Sciatic nerve (tissue), 2 donors: Measurements from ENCODE around the gene RNPS1. TPM values are rescaled to one million over a fixed set of nuclear protein-coding genes. Genes with fewer than 3 reads are reported as not detected.

Experiments used
- ATAC-seq: fragments of 200-7000 bp; cut with Tn5 transposase; one replicate; pipeline ENCODE4 v1.9.1; 2020; ENCODE audit warnings: mild to moderate bottlenecking, moderate library complexity
- DNase-seq: peaks from one replicate; pipeline ENCODE4 v3.0.0-alpha.2; 2020; ENCODE audit warnings: low spot score
- intact Hi-C: fragments of 100-400 bp; cut with DNase I; formaldehyde crosslinking; loops from one replicate; pipeline ENCODE4 v1.14.2; 2022
- total RNA-seq: library from RNA; stranded (reverse); fragmentation: NEBNext Ultra II Directional; extraction: Animal tissue kit (Norgen Biotek cat#: 25700); gene quantifications from one replicate; pipeline ENCODE4 v1.2.1, GENCODE V29; 2021
- donor health status: DM: no; HTN: no; CAD: no.
- donor health status: DM: no; HTN: no; CAD: no.

Gene RNPS1
- total RNA-seq, 1 donor from 2014 or later, result 103 TPM

DNA sequence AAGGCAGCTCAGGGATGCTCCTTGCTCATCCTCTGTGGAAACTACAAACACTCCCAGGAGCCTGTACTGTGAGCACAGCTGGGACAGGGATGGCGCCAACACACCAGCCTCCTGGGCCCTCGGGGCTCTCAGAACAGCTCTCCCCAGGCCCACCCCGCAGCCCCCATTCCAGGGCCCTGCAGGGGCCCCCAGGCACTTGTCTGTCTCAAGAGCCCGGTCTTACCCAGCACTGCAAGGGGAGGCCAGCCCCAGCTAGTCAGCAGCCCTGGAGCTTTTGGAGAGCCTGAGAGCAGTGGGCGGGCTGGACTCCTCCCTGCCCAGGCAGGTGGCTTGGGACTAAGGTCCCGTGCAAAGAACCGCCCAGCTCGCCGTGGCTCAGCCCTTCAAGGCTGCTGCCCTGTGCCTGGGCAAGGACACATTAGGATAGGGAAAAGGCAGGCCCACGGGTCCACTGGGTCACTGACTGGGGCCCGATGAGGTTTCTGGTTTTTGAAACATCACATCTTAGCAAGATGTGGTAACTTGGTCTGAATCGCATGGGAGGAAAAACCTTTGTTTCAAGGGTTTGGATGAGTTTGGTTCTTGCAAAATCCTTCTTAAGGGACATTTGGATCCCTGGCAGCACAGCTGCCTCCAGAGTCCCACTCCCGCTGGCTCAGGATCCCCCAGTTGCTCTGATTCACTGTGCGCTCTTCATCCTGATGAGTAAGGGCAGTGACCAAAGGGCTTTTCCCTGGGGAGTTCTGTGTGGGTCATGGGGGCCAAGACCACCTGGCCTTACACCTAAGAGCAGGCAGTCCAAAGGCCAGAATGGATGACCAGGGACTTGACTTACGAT lies 28.9 kb downstream of the RNPS1 start:
- intact Hi-C loops, result no loop called here
- no peak for ATAC-seq
- DNase-seq, result no peak

DNA sequence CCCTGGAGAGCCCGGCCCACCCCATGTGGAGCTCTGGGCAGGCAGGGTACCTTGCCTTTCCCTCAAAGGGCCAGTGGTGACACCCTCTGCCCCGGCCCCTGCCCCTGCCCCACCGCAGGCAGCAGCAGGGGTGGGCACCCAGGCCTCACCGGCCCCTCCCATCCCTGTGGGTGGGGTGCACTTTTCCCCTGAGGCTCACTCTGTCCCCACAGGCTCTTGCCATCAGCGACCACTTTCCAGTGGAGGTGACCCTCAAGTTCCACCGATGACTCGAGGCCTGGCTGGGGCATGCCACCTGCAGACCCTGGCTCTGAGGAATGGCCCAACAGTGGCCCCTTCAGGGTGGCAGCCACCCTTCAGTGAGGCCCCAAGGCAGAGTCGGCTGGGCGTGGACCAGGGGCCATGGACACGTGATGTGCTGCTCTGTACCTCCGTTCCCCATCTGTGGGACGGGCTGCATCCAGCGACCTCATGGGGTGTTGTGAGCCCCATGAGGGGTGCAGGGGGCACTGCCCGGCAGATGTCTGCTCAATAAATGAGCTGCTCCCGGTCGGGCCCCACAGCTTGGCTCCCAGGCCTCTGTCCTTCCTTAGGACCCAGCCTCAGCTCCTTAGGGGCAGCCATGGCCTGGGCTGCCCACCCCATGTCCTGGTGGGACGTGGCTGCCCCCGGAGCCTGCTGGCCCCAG lies 29.6 kb downstream of the RNPS1 start:
- intact Hi-C loops, result no loop called here
- ATAC-seq (no peak), DNase-seq (no peak)

DNA sequence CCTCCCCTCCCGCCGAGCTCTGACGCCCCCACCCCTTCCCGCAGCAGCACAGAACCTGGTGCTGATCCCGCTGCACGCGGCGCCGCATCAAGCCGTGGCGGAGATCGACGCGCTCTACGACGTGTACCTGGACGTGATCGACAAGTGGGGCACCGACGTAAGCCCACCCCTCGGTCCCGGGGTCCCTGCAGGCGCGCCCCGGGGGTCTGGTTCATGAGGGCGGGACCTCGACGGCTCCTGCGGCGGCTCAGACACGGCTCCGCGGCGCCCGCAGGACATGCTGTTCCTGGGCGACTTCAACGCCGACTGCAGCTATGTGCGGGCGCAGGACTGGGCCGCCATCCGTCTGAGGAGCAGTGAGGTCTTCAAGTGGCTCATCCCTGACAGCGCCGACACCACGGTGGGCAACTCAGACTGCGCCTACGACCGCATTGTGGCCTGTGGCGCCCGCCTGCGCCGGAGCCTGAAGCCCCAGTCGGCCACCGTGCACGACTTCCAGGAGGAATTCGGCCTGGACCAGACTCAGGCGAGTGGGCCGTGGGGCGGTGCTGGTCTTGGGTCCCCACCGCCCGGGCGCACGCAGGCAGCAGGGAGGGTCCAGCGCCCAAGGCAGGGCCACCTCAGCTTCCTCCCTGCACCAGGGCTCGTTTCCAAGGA lies 30.3 kb downstream of the RNPS1 start:
- intact Hi-C loops, result no loop called here
- no peak for ATAC-seq
- DNase-seq, result no peak

DNA sequence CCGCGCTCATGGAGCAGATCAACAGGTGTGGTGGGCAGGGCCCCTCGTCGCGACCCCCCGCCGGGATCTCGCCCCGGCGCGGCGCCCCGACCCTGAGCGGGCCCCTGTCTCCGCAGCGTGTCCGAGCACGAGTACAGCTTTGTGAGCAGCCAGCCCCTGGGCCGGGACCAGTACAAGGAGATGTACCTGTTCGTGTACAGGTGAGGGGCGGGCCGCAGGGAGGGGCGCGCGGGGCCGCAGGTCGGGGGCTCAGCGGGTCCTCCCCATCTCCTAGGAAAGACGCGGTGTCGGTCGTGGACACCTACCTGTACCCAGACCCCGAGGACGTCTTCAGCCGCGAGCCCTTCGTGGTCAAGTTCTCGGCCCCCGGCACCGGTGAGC lies 30.8 kb downstream of the RNPS1 start:
- DNase-seq (no peak), ATAC-seq (no peak)
- intact Hi-C loops, result no loop called here

DNA sequence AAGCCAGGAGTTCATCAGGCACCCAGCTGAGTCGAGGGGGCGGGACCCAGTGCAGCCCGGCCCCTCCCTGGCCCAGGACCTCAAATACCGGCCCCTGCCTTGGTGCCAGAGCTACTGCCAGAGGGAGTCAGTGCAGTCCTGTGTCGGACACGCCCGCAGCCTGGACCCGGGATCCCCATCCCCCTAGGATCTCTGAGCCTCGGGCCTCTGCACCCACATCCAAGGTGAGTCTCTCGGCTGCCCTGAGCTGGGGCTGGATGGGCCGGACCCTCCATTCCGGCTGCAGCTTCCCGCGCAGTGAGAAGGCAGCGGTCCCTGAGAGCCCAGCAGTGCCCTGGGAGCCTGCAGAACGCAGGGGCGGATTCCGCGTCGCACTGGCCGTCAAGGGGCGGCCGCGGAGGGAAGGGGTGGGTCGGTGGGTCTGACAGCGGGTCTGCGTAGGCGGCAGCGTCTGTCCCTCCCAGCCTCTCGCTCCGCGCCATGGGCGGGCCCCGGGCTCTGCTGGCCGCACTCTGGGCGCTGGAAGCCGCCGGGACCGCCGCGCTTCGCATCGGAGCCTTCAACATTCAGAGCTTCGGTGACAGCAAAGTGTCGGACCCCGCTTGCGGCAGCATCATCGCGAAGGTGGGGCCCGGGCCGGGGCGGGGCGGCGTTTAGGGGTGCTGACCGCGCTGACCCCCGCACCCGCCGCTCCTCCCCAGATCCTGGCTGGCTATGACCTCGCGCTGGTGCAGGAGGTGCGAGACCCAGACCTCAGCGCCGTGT lies 31.4 kb downstream of the RNPS1 start, which contains the start of gene DNASE1L2:
Gene DNASE1L2, plus strand, starts transcription at position 108 of the 765 bp plus-strand sequence. Its CDS starts 373 bp downstream, at position 481.
- ATAC-seq, result peak; percentile 33
- intact Hi-C loops, result no loop called here
- no peak for DNase-seq

DNA sequence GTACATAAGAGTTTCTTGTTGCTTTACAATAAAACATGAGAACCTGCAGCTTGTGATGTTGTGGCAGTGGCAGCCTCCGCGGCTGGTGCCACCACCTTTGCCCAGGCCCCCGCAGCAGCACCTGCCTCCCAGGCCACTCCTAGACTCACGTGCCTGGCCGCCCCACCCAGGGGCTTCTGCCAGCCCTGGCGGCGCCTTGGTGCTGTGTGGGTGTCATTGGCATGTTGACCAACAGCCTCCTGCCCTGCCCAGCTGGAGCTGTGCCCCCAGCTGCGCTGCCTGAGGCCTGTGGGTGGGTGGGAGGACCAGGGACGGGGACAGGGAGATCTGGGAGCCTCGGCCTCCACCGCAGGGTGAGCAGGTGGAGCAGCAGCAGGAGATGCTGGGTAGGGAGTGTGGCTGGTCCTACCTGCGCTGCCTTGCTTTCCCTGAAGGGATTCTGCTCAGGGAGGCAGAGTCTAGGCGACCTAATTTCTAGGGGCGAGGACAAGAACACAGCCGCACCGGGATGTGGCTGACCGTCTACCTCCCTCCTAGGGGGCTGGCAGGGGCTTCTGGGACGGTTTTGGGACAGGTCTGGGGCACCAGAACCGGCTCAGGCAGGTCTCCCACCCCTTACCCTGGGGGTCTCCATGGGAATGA lies 32.1 kb downstream of the RNPS1 start:
- DNase-seq (no peak), ATAC-seq (peak; percentile 1)
- intact Hi-C loops, result no loop called here

DNA sequence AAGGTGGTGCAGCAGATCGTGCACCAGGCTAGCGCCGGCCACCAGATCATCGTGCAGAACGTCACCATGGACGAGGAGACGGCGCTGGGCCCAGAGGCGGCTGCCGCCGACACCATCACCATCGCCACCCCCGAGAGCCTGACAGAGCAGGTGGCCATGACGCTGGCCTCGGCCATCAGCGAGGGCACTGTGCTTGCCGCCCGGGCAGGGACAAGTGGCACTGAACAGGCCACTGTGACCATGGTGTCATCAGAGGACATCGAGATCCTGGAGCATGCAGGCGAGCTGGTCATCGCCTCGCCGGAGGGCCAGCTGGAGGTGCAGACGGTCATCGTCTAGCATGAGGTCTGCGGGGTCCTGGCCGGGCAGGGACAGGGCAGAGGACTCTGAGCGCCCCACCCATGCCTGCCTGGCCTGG lies 32.7 kb downstream of the RNPS1 start:
- no peak for DNase-seq
- no peak for ATAC-seq
- intact Hi-C loops, result no loop called here

DNA sequence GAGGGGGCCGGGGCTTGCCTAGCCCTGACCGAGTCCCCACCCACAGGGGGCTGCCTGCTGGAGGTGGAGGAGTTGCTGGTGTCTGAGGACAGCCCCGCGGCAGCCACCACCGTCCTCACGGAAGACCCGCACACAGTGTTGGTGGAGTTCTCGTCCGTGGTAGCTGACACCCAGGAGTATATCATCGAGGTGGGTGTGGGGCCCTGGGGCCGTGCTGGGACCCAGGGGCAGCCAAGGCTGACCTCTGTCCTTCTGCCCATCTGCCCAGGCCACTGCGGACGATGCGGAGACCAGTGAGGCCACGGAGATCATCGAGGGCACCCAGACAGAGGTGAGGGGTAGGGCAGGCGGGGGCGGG lies 33.1 kb downstream of the RNPS1 start:
- intact Hi-C loops, result no loop called here
- no peak for DNase-seq
- no peak for ATAC-seq

DNA sequence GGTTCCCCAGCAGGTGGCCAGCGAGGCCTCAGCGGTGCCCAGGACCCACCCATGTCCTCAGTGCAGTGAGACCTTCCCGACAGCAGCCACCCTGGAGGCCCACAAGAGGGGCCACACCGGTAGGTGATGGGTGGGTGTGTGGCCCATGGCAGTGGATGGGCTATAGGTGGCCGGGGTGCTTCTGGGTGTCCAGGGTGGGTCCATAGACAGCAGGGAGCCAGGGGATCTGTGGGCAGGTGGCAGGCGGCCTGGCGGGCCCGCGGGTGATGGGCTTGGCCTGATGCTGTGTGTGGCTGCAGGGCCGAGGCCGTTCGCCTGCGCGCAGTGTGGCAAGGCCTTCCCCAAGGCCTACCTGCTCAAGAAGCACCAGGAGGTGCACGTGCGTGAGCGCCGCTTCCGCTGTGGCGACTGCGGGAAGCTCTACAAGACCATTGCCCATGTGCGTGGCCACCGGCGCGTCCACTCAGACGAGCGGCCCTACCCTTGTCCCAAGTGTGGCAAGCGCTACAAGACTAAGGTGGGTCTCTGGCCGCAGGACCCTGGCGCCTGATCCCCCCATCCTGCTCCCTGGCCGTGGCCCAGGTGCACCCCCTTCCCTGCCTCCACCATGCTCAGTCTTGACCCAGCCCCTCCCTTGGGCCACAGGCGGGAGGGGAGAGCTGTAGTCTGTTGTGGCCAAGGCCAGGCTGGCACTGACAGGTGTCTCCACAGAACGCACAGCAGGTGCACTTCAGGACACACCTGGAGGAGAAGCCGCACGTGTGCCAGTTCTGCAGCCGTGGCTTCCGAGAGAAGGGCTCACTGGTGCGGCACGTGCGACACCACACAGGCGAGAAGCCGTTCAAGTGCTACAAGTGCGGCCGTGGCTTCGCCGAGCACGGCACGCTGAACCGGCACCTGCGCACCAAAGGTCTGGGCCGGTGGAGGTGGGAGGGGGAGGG lies 33.8 kb downstream of the RNPS1 start:
- no peak for DNase-seq
- intact Hi-C loops, result no loop called here
- no peak for ATAC-seq

DNA sequence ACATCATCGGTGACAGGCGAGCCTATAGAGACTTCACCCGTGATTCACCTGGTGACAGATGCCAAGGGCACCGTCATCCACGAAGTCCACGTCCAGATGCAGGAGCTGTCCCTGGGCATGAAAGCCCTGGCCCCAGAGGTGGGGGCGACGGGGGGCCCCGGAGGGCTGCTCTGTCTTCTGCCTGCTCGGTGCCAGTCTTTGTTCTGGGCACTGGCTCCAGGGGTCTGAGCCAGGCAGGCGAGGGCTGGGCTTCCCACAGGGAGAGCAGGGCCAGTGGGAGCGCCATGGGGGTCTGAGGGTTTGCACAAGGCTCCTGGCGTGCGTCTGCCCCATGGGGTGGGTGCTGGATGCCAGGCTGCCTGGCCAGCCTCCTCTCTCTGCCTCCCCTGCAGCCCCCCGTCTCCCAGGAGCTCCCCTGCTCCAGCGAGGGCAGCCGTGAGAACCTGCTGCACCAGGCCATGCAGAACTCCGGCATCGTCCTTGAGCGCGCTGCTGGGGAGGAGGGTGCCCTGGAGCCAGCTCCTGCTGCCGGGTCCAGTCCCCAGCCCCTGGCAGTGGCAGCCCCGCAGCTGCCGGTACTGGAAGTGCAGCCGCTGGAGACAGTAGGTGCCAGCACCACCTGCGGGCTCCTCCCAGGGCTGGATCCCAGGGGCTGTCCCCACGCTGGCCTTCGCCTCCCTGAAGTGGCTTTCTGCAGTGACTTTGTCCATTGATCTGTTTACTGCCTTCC lies 34.7 kb downstream of the RNPS1 start:
- ATAC-seq (no peak), DNase-seq (no peak)
- intact Hi-C loops, result no loop called here

DNA sequence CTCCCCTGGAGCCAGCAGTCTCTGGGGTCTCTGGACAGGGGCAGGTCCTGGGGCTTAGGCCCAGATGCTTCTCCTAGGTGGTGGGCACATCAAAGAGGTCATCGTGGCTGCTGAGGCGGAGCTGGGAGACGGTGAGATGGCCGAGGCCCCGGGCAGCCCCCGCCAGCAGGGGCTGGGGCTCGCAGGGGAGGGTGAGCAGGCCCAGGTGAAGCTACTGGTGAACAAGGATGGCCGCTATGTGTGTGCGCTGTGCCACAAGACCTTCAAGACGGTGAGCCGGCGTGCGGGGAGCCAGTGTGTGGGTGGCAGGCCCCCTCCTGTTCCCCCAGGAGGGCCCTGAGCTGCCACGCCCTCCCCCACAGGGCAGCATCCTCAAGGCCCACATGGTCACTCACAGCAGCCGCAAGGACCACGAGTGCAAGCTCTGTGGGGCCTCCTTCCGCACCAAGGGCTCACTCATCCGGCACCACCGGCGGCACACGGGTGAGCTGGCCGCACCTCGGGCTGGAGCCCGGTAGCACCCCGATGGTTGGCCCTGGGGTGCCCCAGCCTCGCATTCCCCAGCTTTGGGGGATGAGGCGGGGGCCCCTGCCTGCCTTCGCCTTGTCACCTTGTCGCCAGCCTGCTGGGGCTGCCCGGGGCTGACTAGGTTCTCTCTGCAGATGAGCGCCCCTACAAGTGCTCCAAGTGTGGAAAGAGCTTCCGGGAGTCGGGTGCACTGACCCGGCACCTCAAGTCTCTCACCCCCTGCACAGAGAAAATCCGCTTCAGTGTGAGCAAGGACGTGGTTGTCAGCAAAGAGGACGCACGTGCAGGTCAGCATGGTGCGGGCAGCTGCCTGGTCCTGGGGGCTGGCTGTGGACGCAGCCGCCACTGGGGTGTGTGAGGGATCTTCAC lies 35.6 kb downstream of the RNPS1 start:
- DNase-seq (no peak), ATAC-seq (no peak)
- intact Hi-C loops, result no loop called here

DNA sequence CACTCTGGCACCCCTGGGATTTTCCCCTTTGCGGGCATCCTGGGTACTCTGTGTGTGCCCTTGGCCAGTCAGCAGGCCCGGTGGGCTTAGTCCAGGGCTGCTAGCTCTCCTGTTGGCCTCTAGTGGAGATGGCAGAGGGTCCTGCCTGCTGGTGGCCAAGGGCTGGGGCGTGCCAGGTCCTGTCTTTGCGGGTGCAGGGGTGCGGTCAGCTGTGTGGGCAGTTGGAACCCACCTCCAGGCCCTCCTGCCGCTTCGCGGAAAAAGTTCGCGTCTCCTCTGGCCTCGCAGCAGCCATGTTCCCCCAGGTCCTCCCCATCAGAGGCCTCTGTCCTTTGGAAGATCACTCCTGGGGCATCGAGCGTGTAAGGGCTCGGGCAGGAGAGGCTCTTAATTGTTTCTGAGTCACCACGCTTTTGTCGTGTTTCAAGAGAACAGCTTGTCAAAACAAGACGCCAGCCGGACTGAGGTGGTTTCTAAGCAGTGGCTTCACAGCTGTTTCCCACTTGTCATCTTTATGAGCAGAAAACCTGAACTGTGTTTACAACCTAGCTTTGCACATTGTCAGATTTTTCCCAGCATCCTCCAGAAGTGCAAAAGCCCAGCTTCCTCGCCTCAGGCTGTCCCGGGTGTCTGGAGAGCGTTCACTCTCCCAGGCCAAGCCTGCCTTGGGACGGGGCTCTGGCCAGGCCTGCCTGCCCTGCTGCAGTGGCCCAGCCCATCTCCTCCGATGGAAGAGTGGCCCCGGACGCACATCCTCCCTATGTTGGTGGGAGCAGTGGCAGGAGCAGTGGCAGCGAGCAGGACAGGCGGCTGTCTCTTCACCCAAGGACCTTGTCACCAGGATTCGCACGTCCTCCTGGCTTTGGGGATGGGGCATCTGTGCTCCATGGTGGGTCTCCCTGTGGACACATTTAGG lies 36.7 kb downstream of the RNPS1 start:
- DNase-seq (no peak), ATAC-seq (no peak)
- intact Hi-C loops, result no loop called here

DNA sequence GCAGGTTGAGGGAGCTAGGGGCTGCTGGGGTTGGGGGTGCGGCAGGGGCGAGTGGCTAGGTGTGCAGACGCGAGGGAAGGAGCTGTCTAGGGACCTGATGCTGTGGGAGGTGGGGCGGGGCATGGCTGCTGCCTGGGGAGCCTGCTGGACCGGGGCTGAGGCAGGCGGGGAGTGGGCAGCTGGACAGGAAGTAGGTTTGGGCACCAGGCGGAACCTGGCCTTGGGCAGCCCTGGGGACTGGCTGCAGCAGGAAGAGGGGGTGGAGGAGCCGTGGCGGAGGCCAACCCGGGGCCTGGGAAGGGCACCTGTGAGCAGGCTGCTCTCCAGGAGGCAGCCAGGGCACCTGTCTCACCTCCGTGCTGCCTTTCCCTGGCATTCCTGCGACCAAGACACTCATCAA lies 37.5 kb downstream of the RNPS1 start:
- DNase-seq (no peak), ATAC-seq (no peak)
- intact Hi-C loops, result no loop called here

DNA sequence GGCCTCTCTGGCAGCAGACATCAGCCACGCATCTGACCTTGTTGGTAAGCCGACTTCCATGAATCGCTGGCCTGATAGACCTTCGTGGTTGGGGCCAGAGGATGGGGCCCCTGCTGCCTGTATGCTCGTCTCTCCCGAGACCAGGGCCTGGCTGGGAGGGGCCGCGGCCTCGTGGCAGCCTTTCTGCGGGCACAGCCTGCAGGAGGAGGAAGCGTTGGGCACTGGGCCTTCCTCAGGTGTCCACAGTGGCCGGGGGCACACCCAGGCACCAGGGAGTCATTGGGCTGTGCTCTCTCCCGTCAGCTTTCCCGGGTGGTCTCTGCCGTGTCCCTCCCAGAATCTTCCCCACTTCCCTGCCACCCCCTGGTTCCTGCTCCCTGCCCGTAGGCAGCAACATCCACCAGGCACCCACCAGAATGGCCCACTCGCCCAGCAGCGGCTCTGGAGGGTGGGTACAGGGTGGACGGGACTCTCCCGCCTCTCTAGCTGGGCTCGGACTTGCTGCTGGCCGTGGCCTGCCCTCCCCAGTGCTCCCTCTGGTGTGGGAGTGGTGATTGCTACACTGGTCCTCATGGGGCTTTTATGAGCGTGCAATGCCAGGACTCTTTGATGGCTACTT lies 38.2 kb downstream of the RNPS1 start:
- intact Hi-C loops, result no loop called here
- DNase-seq, result no peak
- ATAC-seq, result no peak

DNA sequence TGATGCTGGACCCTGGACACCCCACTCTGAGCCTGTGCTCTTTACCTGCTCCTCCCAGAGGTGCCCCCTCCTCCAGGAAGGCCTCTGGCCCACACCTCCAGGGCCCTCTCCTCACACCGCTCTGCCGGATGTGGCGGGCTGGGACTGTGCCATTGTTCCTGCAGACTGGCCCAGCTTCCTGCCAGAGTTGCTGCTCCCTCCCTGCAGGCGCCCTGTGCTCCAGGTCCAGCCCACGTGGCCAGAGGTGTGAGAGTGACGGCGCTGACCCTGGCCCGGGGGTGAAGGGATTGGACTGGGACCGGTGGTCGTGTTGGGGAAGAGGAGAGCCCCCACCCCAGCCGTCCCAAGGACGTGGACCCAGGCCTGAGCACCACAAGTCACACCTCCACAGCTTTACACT lies 38.8 kb downstream of the RNPS1 start:
- DNase-seq (no peak), ATAC-seq (no peak)
- intact Hi-C loops, result no loop called here
